GM18858 (cell line): Measurements from ENCODE around the gene ZFYVE1.
A peak's percentile ranks its signal among the peaks of the same experiment; 100 is the strongest.
"Not testable (repeated sequence)": the region's sequence is repeated elsewhere in the genome, so short reads cannot be mapped to it uniquely, and the experiment has no call there.

Experiments used
- ATAC-seq: cut with Tn5 transposase; IDR thresholded peaks from one replicate; pipeline ENCODE4 v1.9.1; 2021; ENCODE audit not compliant: unreplicated experiment

Gene ZFYVE1

DNA sequence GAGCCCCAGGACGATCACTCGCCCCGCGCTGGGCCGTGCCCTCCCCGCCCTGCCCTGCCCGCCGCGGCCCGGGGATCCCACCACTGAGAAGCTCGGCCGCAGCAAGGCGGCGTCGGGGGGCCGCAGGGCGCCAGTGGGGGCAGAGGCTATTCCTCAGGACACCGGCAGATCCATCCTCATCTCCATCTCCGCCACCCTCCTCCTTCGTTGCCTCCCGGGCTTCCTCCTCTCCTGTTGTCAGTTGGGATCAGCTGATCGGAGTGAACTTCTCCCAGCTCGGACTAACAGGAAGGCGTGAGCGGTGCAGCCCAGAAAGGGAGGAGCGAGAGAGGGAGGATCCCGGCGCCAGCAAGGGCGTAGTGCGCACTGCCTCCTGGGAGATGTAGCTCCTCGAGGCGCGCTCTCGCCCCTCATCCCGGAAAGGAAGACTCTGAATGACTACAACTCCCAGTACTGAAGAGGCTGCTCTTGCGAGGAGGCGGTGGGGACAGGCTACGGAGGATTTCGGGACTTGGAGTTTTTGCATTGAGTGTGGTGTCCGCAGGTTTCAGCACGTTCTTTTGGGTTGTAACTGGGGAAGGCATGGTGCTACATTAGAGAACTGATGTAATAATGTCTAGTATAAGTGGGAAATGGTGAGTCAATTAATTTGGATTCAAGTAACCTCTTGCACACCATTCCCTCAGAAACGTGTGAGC lies at the start of gene ZFYVE1:
TSS of gene ZFYVE1 (minus strand) at position 262 of the 698 bp plus-strand sequence. CDS start 2,598 bp downstream, outside the sequence.
- ATAC-seq: peak; percentile 94

- ATAC-seq: no peak
These were observed 42.7 kb upstream of the ZFYVE1 start for GRCh38 chr14:73069585-73069984.

DNA sequence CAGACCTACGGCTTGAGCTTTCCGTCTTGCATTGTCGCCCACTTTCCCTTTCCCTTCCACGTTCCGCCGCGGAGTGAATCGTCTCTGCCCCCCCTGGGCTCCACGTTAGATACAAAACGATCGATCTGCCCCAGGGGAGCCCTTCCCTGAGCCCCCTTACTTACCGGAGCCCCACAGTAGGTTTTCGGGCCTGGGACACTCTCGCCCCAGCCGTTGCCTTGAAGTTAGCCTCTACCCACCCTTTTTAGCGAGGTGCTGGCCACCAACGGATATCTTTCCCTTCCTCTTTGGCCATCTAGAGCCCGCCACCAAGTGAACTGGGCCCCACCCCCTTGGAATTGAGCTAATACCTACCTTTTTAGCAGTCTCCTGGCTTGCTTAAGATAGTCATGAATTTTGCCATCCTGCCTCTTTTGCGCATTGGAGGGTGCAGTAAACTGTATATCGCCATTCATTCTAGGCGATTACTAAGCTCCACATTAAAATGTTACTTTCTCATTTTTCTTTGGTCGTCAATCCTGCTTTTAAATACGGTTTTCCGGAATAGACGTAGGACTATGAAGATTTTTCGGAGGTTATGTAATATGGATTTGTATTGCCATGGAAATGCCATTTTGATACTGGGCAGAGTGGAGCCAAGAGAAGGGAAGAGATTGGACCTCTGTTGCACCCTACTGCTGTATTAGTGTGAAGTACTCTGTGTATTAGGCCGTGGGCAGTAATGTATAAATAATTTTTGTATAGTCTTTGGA lies 32.2 kb upstream of the ZFYVE1 start:
- no peak for ATAC-seq

- peak; percentile 96 for ATAC-seq
These were observed 31.5 kb upstream of the ZFYVE1 start, which contains the start of gene RBM25 for GRCh38 chr14:73058224-73058921. TSS of gene RBM25 (plus strand) at chr14:73058534. CDS start at chr14:73071642, 13,108 bp downstream.

DNA sequence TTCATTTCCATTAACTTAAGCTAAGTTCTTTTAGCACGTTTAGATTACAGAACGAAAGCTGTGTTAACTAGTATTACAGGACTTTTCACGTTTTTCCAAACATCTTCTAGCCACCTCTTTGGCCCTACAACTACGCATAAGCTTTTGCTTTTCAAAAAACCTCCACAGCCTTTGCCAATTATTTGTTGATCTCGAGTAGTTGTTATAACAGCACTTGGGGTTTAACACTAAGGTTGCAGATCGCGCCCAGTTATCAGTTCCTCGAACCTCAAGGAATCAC lies 31.0 kb upstream of the ZFYVE1 start:
- ATAC-seq: no peak

DNA sequence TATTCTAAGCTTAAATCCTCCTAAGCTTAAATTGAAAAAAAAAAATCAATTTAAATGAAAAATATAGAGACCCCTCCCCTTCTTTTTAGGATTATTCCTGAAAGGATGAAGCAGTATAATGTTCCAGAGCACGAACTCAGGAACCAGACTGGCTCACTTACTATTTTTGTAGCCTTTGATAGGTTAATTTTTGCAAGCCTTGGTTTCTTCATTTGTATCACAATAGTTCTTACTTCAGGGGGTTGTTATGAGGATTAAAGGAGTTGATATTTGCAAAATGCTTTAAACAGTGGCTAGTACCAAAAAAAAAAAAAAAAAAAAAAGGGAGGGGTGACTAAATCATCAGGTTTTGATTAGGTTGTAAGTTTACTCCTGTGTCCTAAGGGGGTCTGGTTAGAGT lies 28.3 kb upstream of the ZFYVE1 start:
- ATAC-seq: no peak

DNA sequence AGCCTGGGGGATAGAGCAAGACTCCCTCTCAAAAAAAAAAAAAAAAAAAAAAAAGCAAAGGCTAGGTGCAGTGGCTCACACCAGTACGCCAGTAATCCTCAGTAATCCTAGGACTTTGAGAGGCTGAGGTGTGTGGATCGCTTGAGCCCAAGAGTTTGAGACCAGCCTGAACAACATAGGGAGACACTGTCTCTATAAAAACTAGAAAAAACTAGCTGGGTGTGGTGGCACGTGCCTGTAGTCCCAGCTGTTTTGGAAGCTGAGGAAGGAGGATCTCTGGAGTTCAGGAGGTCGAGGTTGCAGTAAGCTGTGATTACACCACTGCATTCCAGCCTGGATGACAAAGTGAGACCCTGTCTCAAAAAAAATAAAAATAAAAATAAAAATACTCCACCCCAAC lies 22.5 kb upstream of the ZFYVE1 start:
- ATAC-seq: no peak

- no peak for ATAC-seq
These were observed 20.9 kb upstream of the ZFYVE1 start for GRCh38 chr14:73047808-73048207.

GRCh38 chr14:73036706-73037450 lies 10.0 kb upstream of the ZFYVE1 start:
- ATAC-seq: not testable (repeated sequence)

- ATAC-seq: no peak
These were observed 1.1 kb upstream of the ZFYVE1 start for GRCh38 chr14:73027984-73028383.

DNA sequence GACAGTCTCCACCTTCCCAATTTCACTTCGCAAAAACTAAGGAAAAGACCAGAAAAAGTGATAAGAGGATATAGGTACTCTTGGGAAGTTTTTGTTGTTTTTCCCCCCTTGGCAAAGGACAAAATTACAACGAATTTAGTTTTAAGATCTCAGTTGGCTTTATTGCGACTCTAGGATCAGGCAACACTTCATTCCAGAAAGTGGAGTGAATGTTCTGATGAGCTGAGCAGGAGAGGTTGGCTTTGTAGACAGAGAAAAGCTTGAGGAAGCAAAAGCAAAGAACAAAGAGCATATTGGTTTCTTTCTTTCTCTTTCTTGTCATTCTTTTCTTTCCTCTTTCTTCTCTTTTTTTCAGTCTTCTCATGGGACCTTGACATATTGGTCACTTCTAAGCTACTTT lies 640 bp upstream of the ZFYVE1 start:
- no peak for ATAC-seq

DNA sequence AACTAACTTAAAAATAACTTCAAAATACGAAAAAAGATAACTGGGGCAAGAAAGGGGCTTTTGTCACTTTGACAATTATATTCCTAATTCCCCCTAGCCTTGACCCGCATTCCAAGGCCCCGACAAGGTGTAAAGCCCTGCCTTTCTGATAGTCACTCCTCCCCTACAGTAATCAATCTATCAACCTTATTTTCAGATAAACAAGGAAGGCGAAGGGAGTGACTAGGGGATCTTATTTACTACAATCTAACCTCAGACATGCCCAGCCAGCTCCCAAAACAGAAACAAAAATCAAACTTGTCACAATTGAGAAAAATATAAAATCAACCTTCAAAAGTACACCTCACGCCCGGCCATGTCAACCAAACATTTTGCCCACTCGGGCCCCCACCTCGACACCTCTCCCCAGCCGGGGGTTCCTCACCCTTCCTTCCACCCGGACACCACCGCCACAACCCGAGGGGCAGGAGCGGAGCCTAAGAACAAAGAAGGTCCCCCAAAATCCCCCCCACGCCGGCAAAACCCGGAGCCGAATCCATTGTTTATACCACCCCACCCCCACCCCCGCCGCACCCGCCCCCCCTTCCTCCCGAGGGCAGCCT lies 562 bp downstream of the ZFYVE1 start:
- ATAC-seq: no peak

DNA sequence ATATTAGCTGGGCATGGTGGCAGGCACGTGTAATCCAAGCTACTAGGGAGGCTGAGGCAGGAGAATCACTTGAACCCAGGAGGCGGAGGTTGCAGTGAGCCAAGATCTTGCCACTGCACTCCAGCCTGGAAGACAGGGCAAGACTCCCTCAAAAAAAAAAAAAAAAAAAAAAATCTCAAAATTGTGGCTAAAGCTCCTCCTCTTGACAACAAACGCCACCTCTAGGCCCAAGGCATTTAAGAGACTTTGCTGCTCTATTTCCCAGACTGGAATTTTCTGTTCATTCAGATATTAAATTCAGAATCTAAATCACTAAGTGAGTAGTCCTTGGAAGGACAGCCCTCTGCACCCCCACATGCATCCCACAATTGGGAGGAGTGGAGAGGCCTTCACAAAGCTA lies 1.4 kb downstream of the ZFYVE1 start:
- no peak for ATAC-seq

- ATAC-seq: no peak
These were observed 4.9 kb downstream of the ZFYVE1 start for GRCh38 chr14:73022051-73022450.

- ATAC-seq: not testable (repeated sequence)
These were observed 10.9 kb downstream of the ZFYVE1 start for GRCh38 chr14:73016011-73016410.

- ATAC-seq: not testable (repeated sequence)
These were observed 11.4 kb downstream of the ZFYVE1 start for GRCh38 chr14:73015552-73015951.

DNA sequence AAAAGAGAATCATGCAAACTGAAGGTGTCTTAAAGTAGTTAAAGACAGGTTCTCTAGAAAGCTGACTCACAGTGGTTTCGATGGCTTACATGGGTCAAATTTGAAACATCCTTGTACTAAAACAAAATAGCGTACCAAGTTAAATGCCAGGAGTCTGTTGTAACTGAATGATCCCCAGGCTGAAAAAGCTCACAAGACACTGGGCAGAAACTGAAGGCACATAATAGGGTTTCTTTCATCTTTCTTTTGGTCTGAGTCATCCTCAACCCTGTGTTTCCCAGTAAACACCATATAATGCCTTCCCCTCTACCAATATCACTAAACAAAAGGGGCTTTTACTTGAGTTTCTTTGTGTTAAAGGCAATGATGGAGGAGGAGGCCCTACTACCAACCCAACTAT lies 12.8 kb downstream of the ZFYVE1 start:
- peak; percentile 85 for ATAC-seq

GRCh38 chr14:73011189-73011588 lies 15.7 kb downstream of the ZFYVE1 start:
- not testable (repeated sequence) for ATAC-seq

GRCh38 chr14:73008501-73008900 lies 18.4 kb downstream of the ZFYVE1 start:
- ATAC-seq: no peak

DNA sequence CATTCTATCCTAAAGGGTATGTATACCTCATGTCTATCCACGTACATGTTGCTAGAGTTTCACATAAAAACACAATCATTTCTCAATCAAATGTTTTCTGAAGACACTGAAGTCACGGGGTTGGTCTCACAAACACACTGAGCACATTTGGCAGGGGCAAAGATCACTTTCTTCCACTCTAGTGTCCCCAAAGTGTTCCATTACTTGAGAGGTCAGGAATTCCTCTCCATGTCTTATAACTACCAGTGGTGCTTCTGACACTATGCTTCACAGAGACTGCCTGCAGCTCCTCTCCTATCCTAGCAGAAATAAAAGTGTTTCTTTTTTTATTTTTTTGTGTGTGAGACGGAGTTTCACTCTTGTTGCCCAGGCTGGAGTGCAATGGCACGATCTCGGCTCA lies 19.1 kb downstream of the ZFYVE1 start:
- ATAC-seq: no peak

DNA sequence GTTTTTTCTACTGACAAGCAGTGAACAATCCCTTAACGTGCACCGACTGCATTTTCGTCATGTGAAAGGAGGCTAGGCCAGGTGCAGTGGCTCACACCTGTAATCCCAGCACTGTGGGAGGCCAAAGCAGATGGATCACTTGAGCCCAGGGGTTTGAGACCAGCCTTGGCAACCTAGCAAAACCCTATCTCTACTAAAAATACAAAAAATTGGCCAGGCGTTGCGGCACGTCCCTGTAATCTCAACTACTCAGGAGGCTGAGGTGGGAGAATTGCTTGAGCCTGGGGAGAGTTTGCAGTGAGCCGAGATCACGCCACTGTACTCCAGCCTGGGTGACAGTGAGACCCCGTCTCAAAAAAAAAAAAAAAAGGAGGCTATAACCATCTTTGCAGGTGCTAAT lies 22.3 kb downstream of the ZFYVE1 start:
- ATAC-seq: not testable (repeated sequence)
